Endothelial cell of umbilical vein (primary cell): ENCODE results near the gene RBM44. TPM values are rescaled to one million over a fixed set of nuclear protein-coding genes. Genes with fewer than 3 reads are reported as not detected.

Experiments
- BruUV-seq: library from RNA; stranded (reverse); fragments of 400-500 nt; replicated peaks from 2 replicates; lab custom pipeline; 2021; lab: Mats Ljungman, UMichigan
- CTCF ChIA-PET: fragments of 300-600, 350-600 bp; sonication (Branson Sonifier 250); formaldehyde crosslinking; loops from one replicate; lab custom pipeline; 2021; ENCODE audit warnings: antibody characterized with exemption, inconsistent platforms; lab: Charles Lee
- POLR2A ChIA-PET: fragments of 300-600, 350-600 bp; sonication (Branson Sonifier 250); formaldehyde crosslinking; loops from one replicate; lab custom pipeline; 2021; ENCODE audit warnings: antibody characterized with exemption, inconsistent platforms; lab: Charles Lee
- DNase-seq: peaks from one replicate; pipeline ENCODE4 v3.0.0-alpha.2; 2011; ENCODE audit warnings: low read depth, low spot score
- FAIRE-seq: peaks from 2 replicates; lab custom pipeline; 2011; peaks lifted over from hg19 to GRCh38; lab: Jason Lieb, UNC
- H2AFZ ChIP-seq: 2 replicates; pipeline ENCODE4 v1.6.0; 2012; ENCODE audit warnings: low read depth, low read length, control low read depth, inconsistent platforms
- H3K27ac ChIP-seq: 2 replicates; pipeline ENCODE4 v1.5.1; 2011; ENCODE audit warnings: low read depth, mild to moderate bottlenecking, control low read depth, low read length, moderate library complexity; ENCODE audit not compliant: insufficient read depth
- H3K27me3 ChIP-seq, 2 experiments: 2 replicates each; pipeline versions ENCODE4 v1.6.0 to v1.6.1; 2011; ENCODE audit warnings: low read length in 2 of 2, mixed read lengths in 1 of 2; ENCODE audit not compliant: control insufficient read depth in 2 of 2, insufficient read depth in 2 of 2
- H3K36me3 ChIP-seq, 2 experiments: 2 replicates in 1 of 2; 3 replicates in 1 of 2; pipeline ENCODE4 v1.5.1; 2011; ENCODE audit warnings: low read length in 2 of 2, mild to moderate bottlenecking in 1 of 2, moderate library complexity in 1 of 2; ENCODE audit not compliant: control insufficient read depth in 2 of 2, insufficient read depth in 2 of 2; ENCODE audit errors: extremely low read depth in 1 of 2
- H3K4me1 ChIP-seq: 3 replicates; pipeline ENCODE4 v1.5.1; 2011; ENCODE audit warnings: mild to moderate bottlenecking, low read length; ENCODE audit not compliant: control insufficient read depth, insufficient read depth; ENCODE audit errors: extremely low read depth
- H3K4me2 ChIP-seq: 2 replicates; pipeline ENCODE4 v1.6.1; 2011; ENCODE audit warnings: low read length, control low read depth, mixed read lengths; ENCODE audit not compliant: insufficient read depth
- H3K4me3 ChIP-seq, 3 experiments: fragments of 200-600 bp in 1 of 3; sonication (generic), shearing (Covaris generic) in 1 of 3; replicated peaks in 1 of 3; 2 replicates each; pipeline ENCODE4 v1.5.1; 2011 to 2016; ENCODE audit warnings: control low read depth in 3 of 3, low read length in 3 of 3, mild to moderate bottlenecking in 2 of 3, inconsistent platforms in 1 of 3, low read depth in 1 of 3, moderate library complexity in 1 of 3; ENCODE audit not compliant: insufficient read depth in 1 of 3
- H3K79me2 ChIP-seq: 2 replicates; pipeline ENCODE4 v1.6.0; 2012; ENCODE audit warnings: low read length, inconsistent platforms; ENCODE audit not compliant: control insufficient read depth, insufficient read depth
- H3K9ac ChIP-seq: replicated peaks from 2 replicates; pipeline ENCODE3; 2011; ENCODE audit warnings: low read length, control low read depth; ENCODE audit not compliant: insufficient read depth; ENCODE audit errors: extremely low read depth
- H3K9me1 ChIP-seq: replicated peaks from 3 replicates; pipeline ENCODE4 v1.6.0; 2011; ENCODE audit warnings: mild to moderate bottlenecking, low read length; ENCODE audit not compliant: control insufficient read depth, insufficient read depth; ENCODE audit errors: extremely low read depth
- H3K9me3 ChIP-seq: replicated peaks from 2 replicates; pipeline ENCODE4 v1.5.1; 2012; ENCODE audit warnings: low read length, inconsistent platforms; ENCODE audit not compliant: control insufficient read depth, insufficient read depth
- H4K20me1 ChIP-seq: replicated peaks from 2 replicates; pipeline ENCODE3; 2011; ENCODE audit warnings: mild to moderate bottlenecking, low read length; ENCODE audit not compliant: control insufficient read depth, insufficient read depth; ENCODE audit errors: extremely low read depth
- CTCF ChIP-seq, 2 donors: IDR thresholded peaks; 1 replicate in 1 of 2; 2 replicates in 1 of 2; pipeline ENCODE4 v1.5.1; 2011; ENCODE audit warnings: low read length in 2 of 2, mild to moderate bottlenecking in 2 of 2, moderate library complexity in 2 of 2, control low read depth in 1 of 2, inconsistent platforms in 1 of 2, low read depth in 1 of 2; ENCODE audit not compliant: insufficient read depth in 1 of 2; ENCODE audit errors: extremely low read depth in 1 of 2
- EZH2 ChIP-seq: IDR thresholded peaks from 2 replicates; pipeline ENCODE4 v1.6.1; 2012; ENCODE audit warnings: borderline replicate concordance, low read depth, mild to moderate bottlenecking, moderate library complexity, low read length, inconsistent platforms; ENCODE audit not compliant: severe bottlenecking
- FOS ChIP-seq: IDR thresholded peaks from 2 replicates; pipeline ENCODE4 v1.6.1; 2011; ENCODE audit warnings: mild to moderate bottlenecking, low read length, moderate library complexity, borderline replicate concordance; ENCODE audit not compliant: insufficient read depth
- GATA2 ChIP-seq: IDR thresholded peaks from 2 replicates; pipeline ENCODE4 v1.7.0; 2011; ENCODE audit warnings: low read depth, mild to moderate bottlenecking, moderate library complexity, mixed read lengths, low read length; ENCODE audit not compliant: insufficient read length, insufficient read depth
- JUN ChIP-seq: IDR thresholded peaks from 2 replicates; pipeline ENCODE4 v1.6.1; 2011; ENCODE audit warnings: borderline replicate concordance, low read depth; ENCODE audit not compliant: insufficient read length, insufficient read depth
- MAX ChIP-seq: IDR thresholded peaks from 2 replicates; pipeline ENCODE4 v1.6.1; 2011; ENCODE audit not compliant: insufficient read depth, insufficient read length
- MYC ChIP-seq: IDR thresholded peaks from one replicate; pipeline ENCODE4 v1.6.1; 2011; ENCODE audit warnings: mild to moderate bottlenecking, low read depth, low read length
- POLR2A ChIP-seq: IDR thresholded peaks from 2 replicates; pipeline ENCODE4 v1.6.1; 2012; ENCODE audit warnings: low read depth, mild to moderate bottlenecking, control low read depth, low read length
- POLR2AphosphoS5 ChIP-seq: IDR thresholded peaks from 2 replicates; pipeline ENCODE4 v1.6.1; 2012; ENCODE audit warnings: low read depth, mild to moderate bottlenecking, control low read depth, low read length, moderate library complexity; ENCODE audit not compliant: insufficient read depth
- dilution Hi-C: fragments of 300-500 bp; cut with MboI; formaldehyde crosslinking; loops from one replicate; pipeline ENCODE4 v1.15.0; 2019; ENCODE audit warnings: low sequenced_read_pairs; ENCODE audit not compliant: extremely low pct_ligation_motif_present
- intact Hi-C: fragments of 100-400 bp; cut with micrococcal nuclease; formaldehyde crosslinking; loops from one replicate; pipeline ENCODE4 v1.10.0; 2022
- polyA plus RNA-seq, 4 experiments: library from polyadenylated mRNA; depleted of rRNA in 3 of 4; stranded (reverse) in 3 of 4; unstranded in 1 of 4; fragments of >200 nt; gene quantifications; 2 replicates each; pipeline versions ENCODE4 v1.2.1 to v1.2.3, GENCODE V29; 2011 to 2012; ENCODE audit warnings: missing spikeins in 1 of 4
- total RNA-seq: library from RNA; stranded (reverse); gene quantifications from 2 replicates; pipeline ENCODE4 v1.2.3, GENCODE V29; 2021

The RBM44 gene
- total and polyA plus RNA-seq, 2 donors (not counting 3 experiments of a cell fraction or from before 2014, with no cell fraction given), result 0.14 to 0.53 TPM

GRCh38 chr2:237815637-237816036 is 17.1 kb downstream of the RBM44 start:
- H3K9me1 ChIP-seq, result no peaks in the 10 kb centered on the region

More at GRCh38 chr2:237815637-237816036, 17.1 kb downstream of the RBM44 start:
- Histone ChIP-seq H3K27ac (no peak overlapping the region), H3K36me3 (no peaks in the 10 kb centered on the region), H3K4me1 (no peaks in the 10 kb centered on the region), H4K20me1 (no peaks in the 10 kb centered on the region), H3K79me2 (no peaks in the 10 kb centered on the region), H3K27me3 (peaks cover 4 to 10% of the 10 kb centered on the region in 2 experiments), H3K4me2 (no peak overlapping the region), H2AFZ (no peak overlapping the region), H3K4me3 (no peak overlapping the region), H3K9me3 (no peaks in the 10 kb centered on the region), H3K9ac (no peak overlapping the region)
- CTCF ChIA-PET, result interaction anchor here (1.2 kb wide), 1 partner anchor 12 kb away, joined by 4 read pairs; no protein-coding TSS in a partner anchor
- dilution Hi-C loops, result no loop called here
- no TSS peak for BruUV-seq
- DNase-seq (no peak), FAIRE-seq (no peak)
- POLR2A ChIA-PET, result no interaction called here
- TF ChIP-seq EZH2 (no peak), MYC (no peak), CTCF (IDR thresholded peaks at IDR 0.05; ENCODE audit: extremely low read depth in 1 of 2, insufficient read depth in 1 of 2, low read depth in 1 of 2, low read length in 2 of 2) (no peak), GATA2 (no peak), FOS (no peak), POLR2AphosphoS5 (no peak), MAX (no peak), JUN (no peak), POLR2A (no peak)
- intact Hi-C loops, result no loop called here
